Measurements from ENCODE around the gene CES3.
"Not testable (repeated sequence)": the region's sequence is repeated elsewhere in the genome, so short reads cannot be mapped to it uniquely, and the experiment has no call there.

CES3 gene

GRCh38 chr16:66945939-66946338, 15.1 kb upstream of the CES3 start:
- DNase-seq (ENCODE audit: low read depth in 2 of 2) = no peak

GRCh38 chr16:66946541-66946940, 14.5 kb upstream of the CES3 start:
- DNase-seq (ENCODE audit: low read depth in 2 of 2) = no peak

DNA sequence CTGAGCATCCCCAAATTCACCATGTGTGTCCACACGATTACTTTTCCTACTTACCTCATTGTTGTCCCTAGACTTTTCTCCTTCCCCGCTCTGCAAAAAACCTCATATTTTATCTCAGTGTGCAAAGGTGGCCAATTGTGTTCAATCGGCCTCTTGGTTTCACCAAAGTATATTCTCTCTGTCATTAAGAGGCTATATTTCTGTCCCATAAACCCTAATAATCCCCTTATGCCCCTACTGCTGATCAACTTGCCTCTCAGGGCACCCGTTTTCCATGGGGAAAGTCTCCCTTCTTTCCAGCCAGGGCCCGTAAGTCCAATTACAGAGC, 14.1 kb upstream of the CES3 start:
- no peak for DNase-seq (ENCODE audit: low read depth in 2 of 2)

- DNase-seq (ENCODE audit: low read depth in 2 of 2) = peak; percentile 74 to 78
Observed at GRCh38 chr16:66947302-66948065, 13.6 kb upstream of the CES3 start.

DNA sequence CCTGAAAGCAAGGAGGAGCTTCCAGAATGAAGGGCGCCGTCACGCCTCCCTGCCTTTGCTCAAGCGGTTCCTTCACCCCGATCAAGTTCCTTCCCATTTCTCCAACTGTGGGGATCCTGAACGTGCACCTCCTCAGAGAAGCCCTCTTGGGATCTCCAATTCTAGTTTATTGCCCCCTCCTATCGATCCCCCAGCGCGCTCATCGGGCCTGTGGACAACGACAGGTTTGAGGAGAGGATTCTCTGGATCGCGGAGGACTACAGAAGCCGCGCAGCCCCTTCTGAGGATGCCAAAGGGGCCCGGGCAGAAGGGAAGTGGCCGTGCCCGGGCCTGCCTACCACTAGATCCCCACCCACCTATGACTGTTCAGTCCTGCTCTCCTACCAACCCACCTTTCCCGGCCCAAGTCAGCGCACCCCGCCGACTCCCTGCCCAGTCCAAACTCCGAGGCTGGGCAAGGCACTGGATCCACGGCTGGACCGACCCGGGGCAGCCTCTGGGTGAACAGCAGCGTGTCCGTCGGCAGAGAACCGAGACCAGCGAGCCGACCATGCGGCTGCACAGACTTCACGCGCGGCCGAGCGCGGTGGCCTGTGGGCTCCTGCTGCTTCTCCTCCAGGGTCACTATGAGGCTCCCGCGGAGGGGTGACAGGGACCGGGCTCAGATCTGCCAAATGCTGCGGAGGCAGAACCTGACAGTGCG, 12.8 kb upstream of the CES3 start:
- DNase-seq (ENCODE audit: low read depth in 2 of 2) = no peak

DNA sequence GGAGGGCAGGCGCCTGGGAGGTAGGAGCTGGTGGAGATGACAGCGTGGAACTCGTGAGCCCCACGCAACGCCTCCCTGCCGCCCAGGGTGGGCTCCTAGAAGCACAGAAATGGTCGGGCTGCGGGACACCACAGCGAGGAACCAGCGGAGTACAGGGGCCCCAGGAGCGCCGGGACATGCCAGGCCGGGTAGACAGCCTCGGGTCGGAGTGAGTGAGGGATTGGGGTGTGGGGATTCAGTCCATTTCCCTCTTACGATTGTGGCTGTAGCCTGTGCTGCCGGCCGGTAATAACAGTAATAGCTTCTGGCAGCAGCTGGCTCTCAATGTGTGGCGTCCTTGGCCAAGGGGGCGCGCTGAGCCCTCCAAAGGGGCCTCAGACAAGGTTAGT, 12.2 kb upstream of the CES3 start:
- no peak for DNase-seq (ENCODE audit: low read depth in 2 of 2)

DNA sequence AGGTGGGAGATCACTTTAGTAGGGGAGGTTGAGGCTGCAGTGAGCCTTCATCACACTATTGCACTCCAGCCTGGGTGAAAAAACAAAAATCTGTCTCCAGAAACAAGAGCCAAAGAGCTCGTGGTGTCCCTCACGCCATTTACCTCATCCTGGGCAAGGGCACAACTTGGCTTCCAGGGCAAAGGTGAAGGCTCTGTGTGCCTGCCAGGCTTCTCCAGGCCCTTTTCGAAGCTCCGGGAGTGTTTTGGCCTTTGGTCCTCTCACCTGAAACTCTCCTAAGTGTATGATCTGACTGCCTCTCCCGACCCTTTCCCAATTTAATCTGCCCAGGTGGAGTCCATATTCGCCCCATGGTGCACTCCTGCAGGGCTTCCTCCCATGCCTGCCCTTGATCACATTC, 11.6 kb upstream of the CES3 start:
- no peak for DNase-seq (ENCODE audit: low read depth in 2 of 2)

- no peak for DNase-seq (ENCODE audit: low read depth in 2 of 2)
Observed at GRCh38 chr16:66950437-66950836, 10.6 kb upstream of the CES3 start.

GRCh38 chr16:66950971-66951790, 9.9 kb upstream of the CES3 start:
- DNase-seq (ENCODE audit: low read depth in 2 of 2) = no peak

DNA sequence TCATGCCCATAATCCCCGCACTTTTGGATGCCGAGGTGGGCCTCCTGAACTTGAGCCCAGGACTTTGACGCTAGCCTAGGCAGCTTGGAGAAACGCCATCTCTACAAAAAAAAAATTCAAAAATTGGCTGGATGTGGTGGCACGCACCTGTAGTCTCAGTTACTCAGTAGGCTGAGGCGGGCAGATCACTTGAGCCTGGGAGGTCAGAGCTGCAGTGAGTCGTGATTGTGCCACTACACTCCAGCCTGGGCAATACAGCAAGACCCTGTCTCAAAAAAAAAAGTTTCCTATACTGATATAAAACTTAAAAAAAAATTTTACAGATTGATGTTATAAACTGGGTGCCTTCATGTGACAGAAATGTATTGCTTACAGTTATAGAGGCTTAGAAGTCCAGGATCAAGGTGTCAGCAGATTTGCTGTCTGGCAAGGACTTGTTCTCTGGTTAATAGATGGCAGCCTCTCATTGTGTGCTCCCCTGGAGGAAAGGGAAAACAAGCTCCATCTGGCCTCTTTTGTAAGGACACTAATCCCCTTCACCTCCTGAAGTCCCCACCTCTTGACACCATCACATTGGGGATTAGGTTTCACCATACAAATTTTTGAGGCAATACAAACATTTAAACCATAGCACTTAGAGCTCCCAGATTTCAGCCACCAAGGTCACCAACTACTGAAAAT, 8.5 kb upstream of the CES3 start:
- DNase-seq (ENCODE audit: low read depth in 2 of 2) = no peak

DNA sequence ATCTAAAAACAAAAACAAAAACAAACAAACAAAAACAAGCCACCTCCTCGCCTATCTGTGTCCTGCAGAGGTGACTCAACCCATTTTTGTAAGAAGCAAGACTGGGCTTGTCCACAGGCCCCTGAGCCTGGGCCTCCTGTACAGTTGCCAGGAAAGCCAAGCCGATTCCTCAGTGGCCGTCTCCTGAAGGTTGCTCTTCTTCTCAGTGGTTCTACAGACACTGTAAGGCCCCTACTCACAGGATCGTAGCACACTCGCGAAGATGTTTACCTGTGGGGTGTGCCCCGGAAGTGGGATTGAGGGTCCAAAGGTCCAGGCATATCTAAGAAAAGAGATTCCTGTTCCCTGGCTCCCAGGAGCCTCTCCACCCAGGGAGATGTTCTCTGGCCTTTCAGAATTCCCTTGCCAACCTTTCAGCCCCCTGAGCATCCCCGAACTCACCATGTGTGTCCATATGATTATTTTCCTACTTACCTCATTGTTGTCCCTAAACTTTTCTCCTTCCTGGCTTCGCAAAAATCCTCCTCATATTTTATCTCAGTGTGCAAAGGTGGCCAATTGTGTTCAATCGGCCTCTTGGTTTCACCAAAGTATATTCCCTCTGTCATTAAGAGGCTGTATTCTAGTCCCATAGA, 7.5 kb upstream of the CES3 start:
- no peak for DNase-seq (ENCODE audit: low read depth in 2 of 2)

DNA sequence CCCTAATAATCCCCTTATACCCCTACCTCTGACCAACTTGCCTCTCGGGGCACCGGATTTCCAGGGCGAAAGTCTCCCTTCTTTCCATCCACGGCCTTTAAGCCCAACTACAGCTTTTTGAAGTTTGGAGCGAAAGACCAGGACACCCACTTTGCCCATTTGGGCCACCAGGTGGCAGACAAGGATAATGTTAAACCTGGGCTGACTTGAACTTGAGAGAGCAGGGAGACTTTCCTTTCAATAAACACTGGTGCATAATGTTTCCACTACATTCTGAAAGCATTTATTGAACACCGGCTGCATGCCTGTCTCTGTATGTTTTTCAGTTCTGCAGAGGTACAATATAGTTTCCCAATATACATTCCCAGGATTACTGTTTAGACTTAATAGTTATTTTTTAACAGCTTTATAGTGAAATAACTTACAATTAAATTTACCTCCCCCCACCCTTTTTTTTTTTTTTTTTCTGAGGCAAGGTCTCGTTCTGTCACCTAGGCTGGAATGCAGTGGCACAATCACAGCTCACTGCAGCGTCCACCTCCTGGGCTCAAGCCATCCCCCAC, 6.9 kb upstream of the CES3 start:
- peak; percentile 65 to 68 for DNase-seq (ENCODE audit: low read depth in 2 of 2)

GRCh38 chr16:66955363-66956153, 5.5 kb upstream of the CES3 start:
- not testable (repeated sequence) for DNase-seq (ENCODE audit: low read depth in 2 of 2)

DNA sequence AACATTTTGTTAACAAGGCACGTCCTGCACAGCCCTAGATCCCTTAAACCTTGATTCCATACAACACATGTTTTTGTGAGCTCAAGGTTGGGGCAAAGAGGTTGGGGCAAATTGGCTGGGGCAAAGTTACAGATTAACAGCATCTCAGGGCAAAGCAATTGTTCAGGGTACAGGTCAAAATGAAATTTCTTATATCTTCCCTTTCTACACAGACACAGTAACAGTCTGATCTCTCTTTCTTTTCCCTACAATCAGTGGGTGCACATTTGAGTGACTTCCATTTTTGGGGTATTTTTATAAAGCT, 5.0 kb upstream of the CES3 start:
- DNase-seq (ENCODE audit: low read depth in 2 of 2) = not testable (repeated sequence)

- no peak for DNase-seq (ENCODE audit: low read depth in 2 of 2)
Observed at GRCh38 chr16:66958857-66959703, 2.0 kb upstream of the CES3 start.

DNA sequence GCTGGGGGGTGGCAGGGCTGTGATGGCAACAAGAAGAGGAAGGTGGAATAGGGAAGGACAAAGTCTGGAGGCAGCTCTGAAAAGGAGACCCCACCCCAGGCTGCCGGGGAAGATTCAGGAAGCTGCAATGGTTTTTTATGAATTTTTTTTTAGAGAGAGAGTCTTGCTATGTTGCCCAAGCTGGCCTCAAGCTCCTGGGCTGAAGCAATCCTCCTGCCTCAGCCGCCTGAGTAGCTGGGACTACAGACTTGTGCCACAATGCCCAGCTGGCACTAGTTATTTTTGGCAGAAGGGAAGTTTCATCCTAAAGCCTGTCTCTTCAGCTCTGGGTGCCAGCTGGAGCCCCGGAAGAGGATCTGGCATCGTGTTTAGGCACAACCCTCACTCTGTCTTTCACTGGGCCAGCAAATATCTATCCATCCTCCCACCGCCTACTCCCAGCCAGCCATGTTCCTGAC, 1.3 kb upstream of the CES3 start:
- DNase-seq (ENCODE audit: low read depth in 2 of 2) = no peak

DNA sequence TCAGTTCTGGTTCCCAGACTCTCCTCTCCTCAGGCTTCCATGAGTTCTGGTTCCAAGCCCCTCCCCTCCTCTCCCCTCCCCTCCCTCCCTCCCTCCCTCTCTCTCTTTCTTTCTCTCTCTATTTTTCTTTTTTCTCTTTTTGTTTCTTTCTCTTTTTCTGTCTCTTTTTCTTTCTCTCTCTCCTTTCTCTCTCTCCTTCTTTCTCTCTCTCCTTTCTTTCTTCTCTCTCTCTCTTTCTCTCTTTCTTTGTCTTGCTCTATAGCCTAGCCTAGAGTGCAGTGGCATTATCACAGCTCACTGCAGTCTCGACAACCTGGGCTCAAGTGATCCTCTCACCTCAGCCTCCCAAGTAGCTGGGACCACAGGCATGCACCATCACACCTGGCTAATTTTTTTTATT, 796 bp upstream of the CES3 start:
- no peak for DNase-seq (ENCODE audit: low read depth in 2 of 2)

DNA sequence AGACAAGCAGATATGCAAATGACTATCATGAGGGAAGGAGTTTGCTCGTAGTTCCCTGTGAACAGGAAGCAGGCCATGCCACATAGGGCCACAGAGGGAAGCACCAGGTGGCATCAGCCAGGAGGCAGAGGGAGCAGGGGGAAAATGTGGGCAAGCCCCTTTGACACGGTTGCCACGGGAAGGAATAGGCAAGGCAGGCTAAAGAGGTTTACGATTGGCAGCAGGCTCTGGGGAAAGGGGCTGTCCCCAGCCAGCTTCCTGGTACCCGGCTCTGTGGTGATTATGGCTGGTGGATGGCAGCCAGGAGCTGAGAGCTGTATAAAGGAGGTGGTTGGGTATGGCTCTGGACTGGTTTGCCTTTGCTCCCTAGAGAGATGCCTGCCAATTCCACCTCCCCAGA, 848 bp downstream of the CES3 start:
- no peak for DNase-seq (ENCODE audit: low read depth in 2 of 2)

GRCh38 chr16:66964049-66964448, 3.0 kb downstream of the CES3 start:
- DNase-seq (ENCODE audit: low read depth in 2 of 2) = no peak

GRCh38 chr16:66968847-66969246, 7.8 kb downstream of the CES3 start:
- DNase-seq (ENCODE audit: low read depth in 2 of 2) = no peak

All from stimulated activated CD4-positive, alpha-beta T cell treated with anti-CD3 and anti-CD28 coated beads, Interleukin-1b, Interleukin-23, amount 100 ng/mL, for 4 hours (primary cell).